ENCODE measurements around the gene HSF5.

DNA sequence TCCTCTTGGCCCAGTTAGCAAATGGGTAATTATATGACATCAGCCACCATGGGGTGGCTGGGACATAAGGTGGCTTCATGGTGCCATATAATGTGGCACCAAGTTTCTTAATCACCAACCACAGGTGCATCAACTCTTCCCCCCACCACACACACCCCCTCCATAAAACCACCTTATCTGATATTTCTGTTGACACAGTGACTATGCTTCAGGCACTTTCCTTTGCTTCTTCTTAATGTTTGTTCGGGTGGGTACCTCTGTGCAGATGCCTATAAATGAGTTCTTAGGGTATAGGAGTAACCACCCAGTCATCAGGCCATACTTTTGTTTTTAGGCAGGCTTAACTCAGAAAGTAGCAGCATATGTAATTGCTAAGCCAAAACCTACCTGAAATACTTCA lies 100.4 kb downstream of the HSF5 start:
- TF ChIP-seq CTCF (IDR thresholded peaks at IDR 0.05), result no peak
- TF ChIP-seq, protein P1, sequence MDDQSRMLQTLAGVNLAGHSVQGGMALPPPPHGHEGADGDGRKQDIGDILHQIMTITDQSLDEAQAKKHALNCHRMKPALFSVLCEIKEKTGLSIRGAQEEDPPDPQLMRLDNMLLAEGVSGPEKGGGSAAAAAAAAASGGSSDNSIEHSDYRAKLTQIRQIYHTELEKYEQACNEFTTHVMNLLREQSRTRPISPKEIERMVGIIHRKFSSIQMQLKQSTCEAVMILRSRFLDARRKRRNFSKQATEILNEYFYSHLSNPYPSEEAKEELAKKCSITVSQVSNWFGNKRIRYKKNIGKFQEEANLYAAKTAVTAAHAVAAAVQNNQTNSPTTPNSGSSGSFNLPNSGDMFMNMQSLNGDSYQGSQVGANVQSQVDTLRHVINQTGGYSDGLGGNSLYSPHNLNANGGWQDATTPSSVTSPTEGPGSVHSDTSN (IDR thresholded peaks at IDR 0.05), result no peak

Data from A549 (cell line).